ENCODE measurements around the gene HYCC1.

The HYCC1 gene

DNA sequence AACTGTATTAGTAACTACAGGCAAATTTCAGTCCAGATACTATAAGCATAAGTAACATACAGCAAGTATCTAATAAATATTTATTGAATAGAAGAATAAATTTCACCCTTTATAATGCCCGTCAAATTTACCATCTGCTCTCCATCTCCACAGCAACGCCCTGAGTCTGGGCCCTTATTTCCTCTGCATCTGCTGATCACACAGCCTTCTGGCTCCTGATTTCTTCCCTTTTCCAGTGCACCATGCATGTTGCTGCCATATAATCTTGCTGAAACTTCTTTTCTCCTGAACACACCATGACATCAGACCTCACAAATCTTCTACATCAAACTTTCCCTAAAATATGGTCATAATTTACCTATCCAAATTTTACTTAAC lies 15.4 kb downstream of the HYCC1 start:
- Histone ChIP-seq H3K9me3 (ENCODE audit: control insufficient read depth, insufficient read depth, low read depth, low read length) (no peaks in the 10 kb centered on the region), H3K36me3 (ENCODE audit: control insufficient read depth in 2 of 2, insufficient read depth in 1 of 2, low read length in 2 of 2) (no peaks in the 10 kb centered on the region), H3K4me1 (ENCODE audit: control insufficient read depth, insufficient read depth, low read length) (peaks cover 5% of the 10 kb centered on the region), H3K4me3 (ENCODE audit: low read depth, low read length) (no peak overlapping the region), H3K27ac (ENCODE audit: extremely low read depth, low read depth, low read length) (no peak overlapping the region)
- no peak for TF ChIP-seq ZNF777 (tag by site-specific recombination; IDR thresholded peaks at IDR 0.05; ENCODE audit: borderline replicate concordance)
- no peak for TF ChIP-seq ZBTB1 (tag by site-specific recombination; IDR thresholded peaks at IDR 0.05)
- ChIA-PET POLR2A (no interaction called here), CTCF (interaction anchor here (0.6 kb wide), 1 partner anchor 703 kb away, joined by 3 read pairs; no protein-coding TSS in a partner anchor)

DNA sequence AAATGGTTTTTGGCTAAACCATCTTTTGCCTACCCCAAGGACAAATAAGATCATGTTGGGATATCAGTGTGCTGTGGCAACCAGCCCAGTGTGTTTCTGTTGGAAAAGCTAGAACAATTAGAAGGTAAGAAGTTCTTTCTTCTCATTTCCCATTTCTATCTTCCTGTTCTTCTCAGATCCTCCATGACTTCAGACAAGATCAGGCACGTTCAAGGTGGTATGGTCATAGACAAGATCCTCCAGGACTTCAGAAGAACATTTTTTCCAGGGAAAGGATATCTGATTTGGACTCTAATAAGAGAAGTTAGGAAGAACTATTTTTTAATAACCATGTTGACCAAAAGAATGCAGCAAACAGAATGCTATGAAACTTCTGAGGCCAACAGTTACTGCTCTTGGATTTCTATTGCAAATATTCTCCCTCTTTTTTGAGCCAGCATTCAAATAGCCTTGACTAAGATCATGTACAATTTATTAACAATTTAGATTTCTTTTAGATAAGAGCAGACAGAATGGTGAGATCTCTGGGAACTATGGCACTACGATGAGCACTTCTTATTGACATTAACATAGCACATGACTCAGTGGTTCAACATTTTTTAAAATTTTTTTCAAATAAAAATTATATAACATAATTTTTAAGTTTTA lies 15.9 kb downstream of the HYCC1 start:
- CTCF ChIA-PET: interaction anchor here (0.6 kb wide), 1 partner anchor 17 kb away, joined by 3 read pairs; no protein-coding TSS in a partner anchor
- Histone ChIP-seq H3K9me3 (ENCODE audit: control insufficient read depth, insufficient read depth, low read depth, low read length) (no peaks in the 10 kb centered on the region), H3K4me3 (ENCODE audit: low read depth, low read length) (no peak overlapping the region), H3K4me1 (ENCODE audit: control insufficient read depth, insufficient read depth, low read length) (peaks cover 5% of the 10 kb centered on the region), H3K36me3 (ENCODE audit: control insufficient read depth in 2 of 2, insufficient read depth in 1 of 2, low read length in 2 of 2) (no peaks in the 10 kb centered on the region), H3K27ac (ENCODE audit: extremely low read depth, low read depth, low read length) (no peak overlapping the region)
- POLR2A ChIA-PET: no interaction called here
- TF ChIP-seq, protein P1, sequence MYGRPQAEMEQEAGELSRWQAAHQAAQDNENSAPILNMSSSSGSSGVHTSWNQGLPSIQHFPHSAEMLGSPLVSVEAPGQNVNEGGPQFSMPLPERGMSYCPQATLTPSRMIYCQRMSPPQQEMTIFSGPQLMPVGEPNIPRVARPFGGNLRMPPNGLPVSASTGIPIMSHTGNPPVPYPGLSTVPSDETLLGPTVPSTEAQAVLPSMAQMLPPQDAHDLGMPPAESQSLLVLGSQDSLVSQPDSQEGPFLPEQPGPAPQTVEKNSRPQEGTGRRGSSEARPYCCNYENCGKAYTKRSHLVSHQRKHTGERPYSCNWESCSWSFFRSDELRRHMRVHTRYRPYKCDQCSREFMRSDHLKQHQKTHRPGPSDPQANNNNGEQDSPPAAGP (tag by site-specific recombination; IDR thresholded peaks at IDR 0.05): no peak
- TF ChIP-seq, protein P2, sequence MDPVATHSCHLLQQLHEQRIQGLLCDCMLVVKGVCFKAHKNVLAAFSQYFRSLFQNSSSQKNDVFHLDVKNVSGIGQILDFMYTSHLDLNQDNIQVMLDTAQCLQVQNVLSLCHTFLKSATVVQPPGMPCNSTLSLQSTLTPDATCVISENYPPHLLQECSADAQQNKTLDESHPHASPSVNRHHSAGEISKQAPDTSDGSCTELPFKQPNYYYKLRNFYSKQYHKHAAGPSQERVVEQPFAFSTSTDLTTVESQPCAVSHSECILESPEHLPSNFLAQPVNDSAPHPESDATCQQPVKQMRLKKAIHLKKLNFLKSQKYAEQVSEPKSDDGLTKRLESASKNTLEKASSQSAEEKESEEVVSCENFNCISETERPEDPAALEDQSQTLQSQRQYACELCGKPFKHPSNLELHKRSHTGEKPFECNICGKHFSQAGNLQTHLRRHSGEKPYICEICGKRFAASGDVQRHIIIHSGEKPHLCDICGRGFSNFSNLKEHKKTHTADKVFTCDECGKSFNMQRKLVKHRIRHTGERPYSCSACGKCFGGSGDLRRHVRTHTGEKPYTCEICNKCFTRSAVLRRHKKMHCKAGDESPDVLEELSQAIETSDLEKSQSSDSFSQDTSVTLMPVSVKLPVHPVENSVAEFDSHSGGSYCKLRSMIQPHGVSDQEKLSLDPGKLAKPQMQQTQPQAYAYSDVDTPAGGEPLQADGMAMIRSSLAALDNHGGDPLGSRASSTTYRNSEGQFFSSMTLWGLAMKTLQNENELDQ (tag by site-specific recombination; IDR thresholded peaks at IDR 0.05; ENCODE audit: low read depth): no peak
- no peak for TF ChIP-seq ZNF416 (tag by site-specific recombination; IDR thresholded peaks at IDR 0.05)

DNA sequence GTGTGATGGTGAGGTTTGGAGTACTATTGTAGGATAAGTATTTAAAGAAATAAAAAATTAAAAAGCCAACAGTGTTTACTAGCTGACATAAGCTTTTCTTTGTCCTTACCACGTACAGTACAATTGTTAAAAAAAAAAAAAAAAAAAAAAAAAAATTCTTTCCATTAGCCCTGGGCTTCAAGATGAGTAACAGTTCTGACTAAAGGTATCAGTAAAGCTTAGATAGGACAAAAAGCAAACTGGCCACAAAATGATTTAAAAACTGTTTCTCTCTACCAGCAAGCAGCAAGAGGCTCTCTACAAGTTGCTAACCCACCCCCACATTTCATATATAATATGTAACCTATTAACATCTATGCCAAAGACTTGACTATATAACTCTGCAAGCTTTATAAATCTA lies 17.5 kb downstream of the HYCC1 start:
- ChIA-PET POLR2A (no interaction called here), CTCF (interaction anchor here (0.5 to 1.1 kb wide), 4 partner anchors 12 to 265 kb away, joined by 3 read pairs; no protein-coding TSS in a partner anchor)
- Histone ChIP-seq H3K36me3 (ENCODE audit: control insufficient read depth in 2 of 2, insufficient read depth in 1 of 2, low read length in 2 of 2) (no peaks in the 10 kb centered on the region), H3K9me3 (ENCODE audit: control insufficient read depth, insufficient read depth, low read depth, low read length) (no peaks in the 10 kb centered on the region), H3K27ac (ENCODE audit: extremely low read depth, low read depth, low read length) (no peak overlapping the region), H3K4me3 (ENCODE audit: low read depth, low read length) (no peak overlapping the region), H3K4me1 (ENCODE audit: control insufficient read depth, insufficient read depth, low read length) (peaks cover 5% of the 10 kb centered on the region)
- TF ChIP-seq, protein P3, sequence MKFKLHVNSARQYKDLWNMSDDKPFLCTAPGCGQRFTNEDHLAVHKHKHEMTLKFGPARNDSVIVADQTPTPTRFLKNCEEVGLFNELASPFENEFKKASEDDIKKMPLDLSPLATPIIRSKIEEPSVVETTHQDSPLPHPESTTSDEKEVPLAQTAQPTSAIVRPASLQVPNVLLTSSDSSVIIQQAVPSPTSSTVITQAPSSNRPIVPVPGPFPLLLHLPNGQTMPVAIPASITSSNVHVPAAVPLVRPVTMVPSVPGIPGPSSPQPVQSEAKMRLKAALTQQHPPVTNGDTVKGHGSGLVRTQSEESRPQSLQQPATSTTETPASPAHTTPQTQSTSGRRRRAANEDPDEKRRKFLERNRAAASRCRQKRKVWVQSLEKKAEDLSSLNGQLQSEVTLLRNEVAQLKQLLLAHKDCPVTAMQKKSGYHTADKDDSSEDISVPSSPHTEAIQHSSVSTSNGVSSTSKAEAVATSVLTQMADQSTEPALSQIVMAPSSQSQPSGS (tag by site-specific recombination; IDR thresholded peaks at IDR 0.05; ENCODE audit: low read depth): no peak
- no peak for TF ChIP-seq ZBTB48 (tag by site-specific recombination; IDR thresholded peaks at IDR 0.05)
- TF ChIP-seq, protein P4, sequence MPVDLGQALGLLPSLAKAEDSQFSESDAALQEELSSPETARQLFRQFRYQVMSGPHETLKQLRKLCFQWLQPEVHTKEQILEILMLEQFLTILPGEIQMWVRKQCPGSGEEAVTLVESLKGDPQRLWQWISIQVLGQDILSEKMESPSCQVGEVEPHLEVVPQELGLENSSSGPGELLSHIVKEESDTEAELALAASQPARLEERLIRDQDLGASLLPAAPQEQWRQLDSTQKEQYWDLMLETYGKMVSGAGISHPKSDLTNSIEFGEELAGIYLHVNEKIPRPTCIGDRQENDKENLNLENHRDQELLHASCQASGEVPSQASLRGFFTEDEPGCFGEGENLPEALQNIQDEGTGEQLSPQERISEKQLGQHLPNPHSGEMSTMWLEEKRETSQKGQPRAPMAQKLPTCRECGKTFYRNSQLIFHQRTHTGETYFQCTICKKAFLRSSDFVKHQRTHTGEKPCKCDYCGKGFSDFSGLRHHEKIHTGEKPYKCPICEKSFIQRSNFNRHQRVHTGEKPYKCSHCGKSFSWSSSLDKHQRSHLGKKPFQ (tag by site-specific recombination; IDR thresholded peaks at IDR 0.05): no peak
- TF ChIP-seq, protein P5, sequence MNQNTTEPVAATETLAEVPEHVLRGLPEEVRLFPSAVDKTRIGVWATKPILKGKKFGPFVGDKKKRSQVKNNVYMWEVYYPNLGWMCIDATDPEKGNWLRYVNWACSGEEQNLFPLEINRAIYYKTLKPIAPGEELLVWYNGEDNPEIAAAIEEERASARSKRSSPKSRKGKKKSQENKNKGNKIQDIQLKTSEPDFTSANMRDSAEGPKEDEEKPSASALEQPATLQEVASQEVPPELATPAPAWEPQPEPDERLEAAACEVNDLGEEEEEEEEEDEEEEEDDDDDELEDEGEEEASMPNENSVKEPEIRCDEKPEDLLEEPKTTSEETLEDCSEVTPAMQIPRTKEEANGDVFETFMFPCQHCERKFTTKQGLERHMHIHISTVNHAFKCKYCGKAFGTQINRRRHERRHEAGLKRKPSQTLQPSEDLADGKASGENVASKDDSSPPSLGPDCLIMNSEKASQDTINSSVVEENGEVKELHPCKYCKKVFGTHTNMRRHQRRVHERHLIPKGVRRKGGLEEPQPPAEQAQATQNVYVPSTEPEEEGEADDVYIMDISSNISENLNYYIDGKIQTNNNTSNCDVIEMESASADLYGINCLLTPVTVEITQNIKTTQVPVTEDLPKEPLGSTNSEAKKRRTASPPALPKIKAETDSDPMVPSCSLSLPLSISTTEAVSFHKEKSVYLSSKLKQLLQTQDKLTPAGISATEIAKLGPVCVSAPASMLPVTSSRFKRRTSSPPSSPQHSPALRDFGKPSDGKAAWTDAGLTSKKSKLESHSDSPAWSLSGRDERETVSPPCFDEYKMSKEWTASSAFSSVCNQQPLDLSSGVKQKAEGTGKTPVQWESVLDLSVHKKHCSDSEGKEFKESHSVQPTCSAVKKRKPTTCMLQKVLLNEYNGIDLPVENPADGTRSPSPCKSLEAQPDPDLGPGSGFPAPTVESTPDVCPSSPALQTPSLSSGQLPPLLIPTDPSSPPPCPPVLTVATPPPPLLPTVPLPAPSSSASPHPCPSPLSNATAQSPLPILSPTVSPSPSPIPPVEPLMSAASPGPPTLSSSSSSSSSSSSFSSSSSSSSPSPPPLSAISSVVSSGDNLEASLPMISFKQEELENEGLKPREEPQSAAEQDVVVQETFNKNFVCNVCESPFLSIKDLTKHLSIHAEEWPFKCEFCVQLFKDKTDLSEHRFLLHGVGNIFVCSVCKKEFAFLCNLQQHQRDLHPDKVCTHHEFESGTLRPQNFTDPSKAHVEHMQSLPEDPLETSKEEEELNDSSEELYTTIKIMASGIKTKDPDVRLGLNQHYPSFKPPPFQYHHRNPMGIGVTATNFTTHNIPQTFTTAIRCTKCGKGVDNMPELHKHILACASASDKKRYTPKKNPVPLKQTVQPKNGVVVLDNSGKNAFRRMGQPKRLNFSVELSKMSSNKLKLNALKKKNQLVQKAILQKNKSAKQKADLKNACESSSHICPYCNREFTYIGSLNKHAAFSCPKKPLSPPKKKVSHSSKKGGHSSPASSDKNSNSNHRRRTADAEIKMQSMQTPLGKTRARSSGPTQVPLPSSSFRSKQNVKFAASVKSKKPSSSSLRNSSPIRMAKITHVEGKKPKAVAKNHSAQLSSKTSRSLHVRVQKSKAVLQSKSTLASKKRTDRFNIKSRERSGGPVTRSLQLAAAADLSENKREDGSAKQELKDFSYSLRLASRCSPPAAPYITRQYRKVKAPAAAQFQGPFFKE (tag by site-specific recombination; IDR thresholded peaks at IDR 0.05; ENCODE audit: borderline replicate concordance): no peak
- TF ChIP-seq, protein P6, sequence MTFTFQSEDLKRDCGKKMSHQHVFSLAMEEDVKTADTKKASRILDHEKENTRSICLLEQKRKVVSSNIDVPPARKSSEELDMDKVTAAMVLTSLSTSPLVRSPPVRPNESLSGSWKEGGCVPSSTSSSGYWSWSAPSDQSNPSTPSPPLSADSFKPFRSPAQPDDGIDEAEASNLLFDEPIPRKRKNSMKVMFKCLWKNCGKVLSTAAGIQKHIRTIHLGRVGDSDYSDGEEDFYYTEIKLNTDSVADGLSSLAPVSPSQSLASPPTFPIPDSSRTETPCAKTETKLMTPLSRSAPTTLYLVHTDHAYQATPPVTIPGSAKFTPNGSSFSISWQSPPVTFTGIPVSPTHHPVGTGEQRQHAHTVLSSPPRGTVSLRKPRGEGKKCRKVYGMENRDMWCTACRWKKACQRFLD (tag by site-specific recombination; IDR thresholded peaks at IDR 0.05): no peak

Measured in HEK293 (cell line).